GM21528 (cell line): ENCODE measurements around the gene STXBP6.
"Not testable (repeated sequence)": the region's sequence is repeated elsewhere in the genome, so short reads cannot be mapped to it uniquely, and the experiment has no call there.

Source experiments
- ATAC-seq: cut with Tn5 transposase; IDR thresholded peaks from one replicate; pipeline ENCODE4 v1.9.1; 2021; ENCODE audit warnings: mild to moderate bottlenecking, moderate library complexity; ENCODE audit not compliant: unreplicated experiment, low FRiP score

The STXBP6 gene

DNA sequence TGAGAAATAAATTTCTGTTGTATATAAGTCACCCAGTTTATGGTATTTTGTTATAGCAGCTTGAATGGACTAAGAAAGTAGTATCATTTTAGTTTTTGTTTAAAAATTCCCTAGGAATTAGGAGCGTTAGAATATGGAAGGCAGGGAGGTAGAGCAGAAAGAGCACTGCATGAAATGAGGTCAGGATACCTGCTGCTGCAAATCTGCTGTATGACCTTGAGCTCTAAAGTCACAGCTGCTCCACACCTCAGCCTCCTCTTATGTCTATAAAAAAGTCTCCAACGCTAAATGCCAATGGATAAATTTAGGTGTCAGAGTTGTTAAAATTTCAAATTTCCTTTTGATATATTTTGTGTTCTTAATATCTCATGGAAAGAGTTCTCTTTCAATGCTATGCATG lies 235.0 kb downstream of the STXBP6 start:
- ATAC-seq, result no peak

GRCh38 chr14:24814346-24814745 lies 235.6 kb downstream of the STXBP6 start:
- ATAC-seq, result no peak

DNA sequence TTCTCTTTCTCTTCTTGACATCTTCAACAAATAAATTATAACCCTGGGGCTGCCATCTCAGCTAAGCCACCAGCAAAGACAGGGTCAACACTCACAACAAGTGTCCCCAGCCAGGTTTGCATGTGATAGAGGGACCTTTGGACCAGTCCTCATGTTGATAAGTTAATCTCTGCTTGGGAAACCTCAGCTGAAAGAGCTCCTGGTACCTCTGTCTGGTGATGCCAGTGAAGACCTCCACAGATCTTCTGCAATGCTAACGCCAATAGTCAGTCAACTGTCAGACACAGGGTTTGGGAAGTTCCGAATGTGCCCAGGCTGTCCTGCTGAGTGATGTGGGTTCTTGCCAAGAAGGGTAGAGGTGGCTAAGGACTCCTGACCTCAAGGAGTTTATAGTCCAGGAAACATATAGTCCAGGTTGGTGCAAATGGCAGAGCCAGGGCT lies 236.1 kb downstream of the STXBP6 start:
- ATAC-seq, result no peak

- no peak for ATAC-seq
Observed at GRCh38 chr14:24813089-24813815, 236.7 kb downstream of the STXBP6 start.

GRCh38 chr14:24809135-24809534 lies 240.8 kb downstream of the STXBP6 start:
- no peak for ATAC-seq

GRCh38 chr14:24808412-24808811 lies 241.5 kb downstream of the STXBP6 start:
- no peak for ATAC-seq

- no peak for ATAC-seq
Observed at GRCh38 chr14:24806061-24806678, 243.8 kb downstream of the STXBP6 start.

DNA sequence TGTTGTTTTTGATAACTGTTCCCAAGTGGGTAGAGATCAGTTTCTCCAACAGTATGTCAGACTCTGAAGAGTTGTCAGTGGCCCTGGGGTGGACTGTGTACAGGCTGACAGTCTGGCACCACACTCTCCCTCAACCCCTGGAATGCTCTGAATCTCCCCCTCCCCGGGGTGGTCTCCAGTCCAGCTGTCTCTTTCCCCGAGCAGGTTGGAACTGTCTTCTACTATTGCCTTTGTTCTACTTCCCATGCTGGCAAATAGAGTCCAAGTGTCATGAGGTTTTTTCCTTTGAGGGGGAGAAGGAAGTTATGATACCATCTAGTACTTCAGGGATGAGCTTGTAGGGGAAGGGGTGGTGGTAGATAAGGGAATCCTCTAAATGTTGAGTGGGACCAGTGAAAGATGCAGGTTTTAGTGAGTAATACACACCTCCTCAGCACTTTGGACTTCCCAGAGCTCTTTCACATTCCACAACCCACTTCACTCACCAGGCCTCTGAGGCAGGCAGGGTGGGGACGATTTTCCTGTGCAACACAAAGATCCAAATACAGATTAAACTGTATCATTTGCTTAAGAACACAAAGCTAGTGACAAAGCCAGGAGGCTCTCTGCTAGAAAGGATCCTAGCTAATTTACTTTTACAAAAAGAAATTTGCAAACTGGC lies 245.3 kb downstream of the STXBP6 start:
- no peak for ATAC-seq

GRCh38 chr14:24803933-24804494 lies 245.9 kb downstream of the STXBP6 start:
- no peak for ATAC-seq

DNA sequence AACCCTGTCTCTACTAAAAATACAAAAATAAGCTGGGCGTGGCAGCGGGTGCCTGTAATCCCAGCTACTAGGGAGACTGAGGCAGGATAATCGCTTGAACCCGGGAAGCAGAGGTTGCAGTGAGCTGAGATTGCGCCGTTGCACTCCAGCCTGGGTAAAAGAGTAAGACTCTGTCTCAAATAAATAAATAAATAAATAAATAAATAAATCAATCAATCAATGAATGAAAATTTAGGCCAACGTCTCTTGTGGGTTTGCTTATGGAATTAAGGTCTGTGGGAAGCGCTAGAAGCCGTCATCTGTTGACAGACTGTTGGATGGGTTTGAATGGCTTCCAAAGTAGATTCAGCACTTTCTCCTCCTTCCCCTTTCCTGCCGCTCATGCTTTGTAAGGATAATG lies 246.5 kb downstream of the STXBP6 start:
- ATAC-seq, result not testable (repeated sequence)

DNA sequence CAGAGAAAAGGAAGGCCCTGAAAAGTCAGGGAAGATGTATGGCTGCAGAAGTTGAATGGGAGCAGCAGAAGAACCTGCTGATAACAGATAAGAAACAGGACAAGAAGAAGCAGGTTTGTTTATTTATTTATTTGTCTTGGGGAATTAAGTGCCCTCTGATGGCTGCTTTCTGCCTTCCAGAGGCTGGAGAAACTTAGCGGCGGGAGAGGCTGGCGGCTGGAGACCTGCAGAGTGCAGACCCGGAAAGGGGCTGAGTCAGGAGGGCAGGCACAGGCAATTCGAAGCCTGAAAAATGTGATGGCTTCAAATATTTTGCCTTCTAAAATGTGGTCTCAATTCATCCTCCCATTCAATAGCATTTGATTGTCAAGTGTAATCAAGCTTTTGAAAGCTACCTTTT lies 247.7 kb downstream of the STXBP6 start:
- ATAC-seq, result no peak

DNA sequence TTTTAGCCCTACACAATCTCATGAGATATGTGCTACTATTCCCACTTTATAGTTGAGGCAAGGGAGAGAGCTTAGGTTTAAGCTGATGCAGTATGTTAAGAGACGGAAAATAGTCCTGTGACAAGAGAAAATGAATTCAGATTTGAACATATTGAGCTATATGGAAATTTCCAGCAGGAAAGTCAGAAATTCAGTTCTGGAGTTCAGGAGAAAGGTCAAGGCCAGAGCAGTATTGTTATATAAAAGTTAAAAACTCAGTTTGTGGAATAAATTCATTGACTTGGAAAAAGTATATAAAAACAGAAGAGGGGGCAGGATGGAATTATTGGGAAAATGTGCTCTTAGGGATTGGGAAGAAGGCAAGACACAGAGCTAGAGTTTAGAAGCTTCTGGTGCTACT lies 248.9 kb downstream of the STXBP6 start:
- no peak for ATAC-seq

- no peak for ATAC-seq
Observed at GRCh38 chr14:24798911-24799462, 251.0 kb downstream of the STXBP6 start.

- ATAC-seq, result no peak
Observed at GRCh38 chr14:24795406-24795805, 254.5 kb downstream of the STXBP6 start.

DNA sequence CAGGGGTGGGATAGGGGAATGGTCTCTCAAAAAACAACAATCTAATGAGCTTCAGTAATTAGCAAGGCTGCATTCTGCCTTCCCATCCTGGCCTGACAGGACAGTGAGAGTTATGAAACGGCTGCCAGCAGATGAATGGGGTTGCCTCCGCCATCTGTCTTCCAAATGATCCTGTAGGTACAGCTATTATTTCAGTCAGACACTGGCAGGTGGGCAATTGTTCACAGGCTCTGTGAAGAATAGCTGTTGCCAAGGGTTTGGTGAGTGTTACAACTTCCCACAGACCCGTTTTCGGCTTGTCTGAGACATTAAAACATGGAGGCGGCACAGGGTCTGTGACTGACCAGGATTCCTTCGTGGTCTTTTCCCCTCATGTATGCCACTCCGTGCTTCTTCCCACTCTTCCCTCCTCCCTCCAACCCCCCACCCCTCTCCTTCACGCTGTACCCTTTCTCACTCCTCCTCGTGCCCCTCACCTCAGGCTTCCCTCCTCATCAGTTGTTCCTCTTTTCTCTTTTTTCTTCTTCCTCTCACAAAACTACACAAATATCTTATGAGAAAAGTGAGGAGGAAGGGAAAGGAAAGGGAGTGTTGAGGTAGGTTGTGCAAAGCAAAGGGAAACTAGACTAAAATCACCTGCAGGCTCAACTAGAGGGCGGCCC lies 255.2 kb downstream of the STXBP6 start:
- ATAC-seq, result no peak

DNA sequence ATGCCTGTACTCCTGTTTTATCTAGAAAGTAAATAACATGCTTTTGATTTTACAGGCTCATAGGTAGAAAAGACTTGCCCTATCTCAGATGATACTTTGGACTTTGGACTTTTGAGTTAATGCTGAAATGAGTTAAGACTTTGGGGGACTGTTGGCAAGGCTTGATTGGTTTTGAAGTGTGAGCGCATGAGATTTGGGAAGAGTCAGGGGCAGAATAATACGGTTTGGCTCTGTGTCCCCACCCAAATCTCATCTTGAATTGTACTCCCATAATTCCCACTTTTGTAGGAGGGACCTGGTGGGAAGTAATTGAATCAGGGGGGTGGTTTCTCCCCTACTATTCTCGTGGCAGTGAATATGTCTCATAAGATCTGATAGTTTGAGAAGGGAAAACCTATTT lies 259.8 kb downstream of the STXBP6 start:
- no peak for ATAC-seq

- ATAC-seq, result no peak
Observed at GRCh38 chr14:24789378-24789884, 260.5 kb downstream of the STXBP6 start.

DNA sequence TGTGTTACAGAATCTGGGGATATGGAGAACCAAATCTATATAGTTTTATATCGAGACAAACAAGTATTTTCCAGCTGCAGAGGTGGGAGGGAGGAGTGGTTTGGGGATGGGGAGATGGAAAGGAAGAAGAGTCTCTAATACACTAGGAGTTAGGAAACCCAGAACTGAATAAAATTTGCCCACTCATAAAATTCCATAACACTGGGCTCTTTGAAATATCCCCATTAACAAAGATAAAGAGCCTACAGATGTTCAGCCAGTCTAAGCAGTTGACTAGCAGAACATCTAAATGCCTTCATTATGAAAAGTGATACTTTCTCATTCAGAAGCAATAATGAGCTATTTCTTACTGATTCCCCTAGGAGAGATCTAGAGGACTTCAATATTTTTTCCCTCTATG lies 264.2 kb downstream of the STXBP6 start:
- no peak for ATAC-seq

DNA sequence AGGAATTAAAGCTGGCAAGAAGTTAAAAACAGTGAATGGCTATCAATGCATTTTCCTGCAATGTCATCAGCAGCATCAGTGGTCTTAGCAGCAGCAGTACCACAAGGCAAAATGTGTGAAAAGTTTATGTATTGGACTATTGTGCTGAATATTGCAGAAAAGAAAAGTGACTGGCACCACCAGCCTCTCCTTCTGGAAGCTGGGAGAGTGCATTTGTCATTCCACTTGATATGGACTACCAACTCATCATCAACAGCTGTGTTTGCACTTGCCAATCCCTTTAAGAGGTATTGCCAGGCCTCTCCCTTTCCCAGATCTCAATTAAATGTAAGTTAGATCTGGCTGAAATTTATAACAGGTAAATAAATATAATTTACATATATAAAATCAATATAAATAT lies 265.0 kb downstream of the STXBP6 start:
- no peak for ATAC-seq

DNA sequence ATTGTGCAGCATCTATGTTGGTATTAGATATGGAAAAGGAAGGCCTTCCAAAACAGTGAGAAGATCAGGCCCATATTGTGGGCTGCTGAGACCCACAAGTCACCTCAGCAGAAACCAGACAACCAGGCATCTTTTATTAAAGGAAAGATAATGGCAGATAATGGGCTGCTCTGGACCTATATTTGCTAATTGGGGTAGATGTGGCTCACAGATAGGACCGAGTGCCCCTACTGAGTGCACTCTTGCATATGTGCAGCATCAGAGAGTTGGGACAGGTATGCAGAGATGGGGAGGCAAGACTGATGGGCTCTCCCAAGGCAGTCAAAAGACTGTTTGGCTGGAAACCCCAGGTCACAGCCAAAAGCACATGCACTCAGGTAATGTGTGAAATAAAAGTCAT lies 266.2 kb downstream of the STXBP6 start:
- ATAC-seq, result no peak
